MM.1S (cell line): ENCODE data around the gene MSI2.

Experiments used
- DNase-seq: peaks from one replicate; pipeline ENCODE4 v3.0.0-alpha.2; 2015
- H2AFZ ChIP-seq: fragments of 300-600 bp; sonication (generic); 2 replicates; pipeline ENCODE4 v1.6.0; 2016; ENCODE audit warnings: antibody characterized with exemption, low read length
- H3F3A ChIP-seq: fragments of 300-600 bp; sonication (generic); 2 replicates; pipeline ENCODE4 v1.6.1; 2016; ENCODE audit warnings: mild to moderate bottlenecking, antibody characterized with exemption, low read length, moderate library complexity, mixed read lengths; ENCODE audit not compliant: insufficient read depth
- H3K27ac ChIP-seq: fragments of 300-600 bp; sonication (generic); 2 replicates; pipeline ENCODE4 v1.5.1; 2016; ENCODE audit warnings: mild to moderate bottlenecking, low read length
- H3K27me3 ChIP-seq: fragments of 300-600 bp; sonication (generic); replicated peaks from 2 replicates; pipeline ENCODE4 v1.6.0; 2016; ENCODE audit warnings: low read length; ENCODE audit not compliant: insufficient read depth
- H3K36me3 ChIP-seq: fragments of 300-600 bp; sonication (generic); replicated peaks from 2 replicates; pipeline ENCODE4 v1.6.1; 2016; ENCODE audit warnings: mild to moderate bottlenecking, low read length, mixed read lengths; ENCODE audit not compliant: insufficient read depth
- H3K4me1 ChIP-seq: fragments of 300-600 bp; sonication (generic); 2 replicates; pipeline ENCODE4 v1.6.1; 2016; ENCODE audit warnings: low read length, mixed read lengths
- H3K4me2 ChIP-seq: fragments of 300-600 bp; sonication (generic); 2 replicates; pipeline ENCODE4 v1.6.0; 2016; ENCODE audit warnings: low read depth, low read length
- H3K4me3 ChIP-seq: fragments of 300-600 bp; sonication (generic); 2 replicates; pipeline ENCODE4 v1.5.1; 2016; ENCODE audit warnings: low read length, mixed read lengths
- H3K79me2 ChIP-seq: fragments of 300-600 bp; sonication (generic); 2 replicates; pipeline ENCODE4 v1.6.1; 2016; ENCODE audit warnings: mixed run types, low read length, mixed read lengths
- H3K9ac ChIP-seq: fragments of 300-600 bp; sonication (generic); 2 replicates; pipeline ENCODE4 v1.6.1; 2016; ENCODE audit warnings: low read length, mixed read lengths
- H3K9me2 ChIP-seq: fragments of 300-600 bp; sonication (generic); replicated peaks from 2 replicates; pipeline ENCODE4 v1.6.1; 2016; ENCODE audit warnings: mild to moderate bottlenecking, low read length, mixed read lengths; ENCODE audit not compliant: insufficient read depth
- H3K9me3 ChIP-seq: fragments of 300-600 bp; sonication (generic); replicated peaks from 2 replicates; pipeline ENCODE4 v1.6.1; 2016; ENCODE audit warnings: mild to moderate bottlenecking, low read length, mixed read lengths; ENCODE audit not compliant: insufficient read depth
- H4K20me1 ChIP-seq: fragments of 300-600 bp; sonication (generic); 2 replicates; pipeline ENCODE4 v1.6.1; 2016; ENCODE audit warnings: mild to moderate bottlenecking, low read length, moderate library complexity, mixed read lengths; ENCODE audit not compliant: insufficient read depth
- EZH2 ChIP-seq: fragments of 300-600 bp; sonication (generic); optimal IDR thresholded peaks from 2 replicates; pipeline ENCODE3; 2017; ENCODE audit warnings: low read depth, mild to moderate bottlenecking, antibody characterized with exemption, low read length, mixed read lengths
- EZH2phosphoT487 ChIP-seq: fragments of 300-600 bp; sonication (generic); IDR thresholded peaks from 2 replicates; pipeline ENCODE4 v1.6.1; 2018; ENCODE audit warnings: antibody characterized with exemption, low read length
- TF ChIP-seq, protein P1 (sequence below): fragments of 300-600 bp; sonication (generic); IDR thresholded peaks from 2 replicates; pipeline ENCODE4 v1.5.1; 2016; ENCODE audit warnings: antibody characterized with exemption, low read length, mixed read lengths

The MSI2 gene

DNA sequence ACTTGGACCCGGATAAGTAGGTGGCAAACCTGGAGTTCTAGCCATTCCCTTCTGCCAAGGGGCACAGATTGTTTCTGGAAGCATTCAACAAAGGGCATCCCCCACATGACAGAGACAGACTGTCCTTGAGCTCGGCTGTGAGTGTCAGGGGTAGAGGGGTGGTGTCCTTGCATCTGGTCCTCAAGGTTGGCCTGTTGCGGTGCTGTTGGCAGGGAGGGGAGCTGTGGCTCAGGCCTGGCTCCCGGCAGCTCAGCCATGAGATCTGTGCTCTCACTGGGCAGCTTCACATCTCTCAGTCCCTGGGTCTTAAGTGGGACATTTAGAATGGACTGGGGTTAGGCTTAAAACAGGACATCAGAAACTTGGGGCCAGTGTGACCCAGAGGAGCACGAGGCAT is 468.4 kb downstream of the MSI2 start:
- TF ChIP-seq, protein P1, sequence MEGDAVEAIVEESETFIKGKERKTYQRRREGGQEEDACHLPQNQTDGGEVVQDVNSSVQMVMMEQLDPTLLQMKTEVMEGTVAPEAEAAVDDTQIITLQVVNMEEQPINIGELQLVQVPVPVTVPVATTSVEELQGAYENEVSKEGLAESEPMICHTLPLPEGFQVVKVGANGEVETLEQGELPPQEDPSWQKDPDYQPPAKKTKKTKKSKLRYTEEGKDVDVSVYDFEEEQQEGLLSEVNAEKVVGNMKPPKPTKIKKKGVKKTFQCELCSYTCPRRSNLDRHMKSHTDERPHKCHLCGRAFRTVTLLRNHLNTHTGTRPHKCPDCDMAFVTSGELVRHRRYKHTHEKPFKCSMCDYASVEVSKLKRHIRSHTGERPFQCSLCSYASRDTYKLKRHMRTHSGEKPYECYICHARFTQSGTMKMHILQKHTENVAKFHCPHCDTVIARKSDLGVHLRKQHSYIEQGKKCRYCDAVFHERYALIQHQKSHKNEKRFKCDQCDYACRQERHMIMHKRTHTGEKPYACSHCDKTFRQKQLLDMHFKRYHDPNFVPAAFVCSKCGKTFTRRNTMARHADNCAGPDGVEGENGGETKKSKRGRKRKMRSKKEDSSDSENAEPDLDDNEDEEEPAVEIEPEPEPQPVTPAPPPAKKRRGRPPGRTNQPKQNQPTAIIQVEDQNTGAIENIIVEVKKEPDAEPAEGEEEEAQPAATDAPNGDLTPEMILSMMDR: no peak
- TF ChIP-seq EZH2: no peak
- no peak for TF ChIP-seq EZH2phosphoT487
- H4K20me1 ChIP-seq: no peaks in the 10 kb centered on the region
- no peaks in the 10 kb centered on the region for H3K27me3 ChIP-seq
- no peaks in the 10 kb centered on the region for H3K79me2 ChIP-seq
- H3K4me3 ChIP-seq: no peak overlapping the region
- no peaks in the 10 kb centered on the region for H3K36me3 ChIP-seq
- H3K4me1 ChIP-seq: peaks cover 22% of the 10 kb centered on the region
- no peak for DNase-seq
- no peaks in the 10 kb centered on the region for H3K9me2 ChIP-seq
- no peaks in the 10 kb centered on the region for H3K9me3 ChIP-seq
- H2AFZ ChIP-seq: no peak overlapping the region
- H3K27ac ChIP-seq: no peak overlapping the region
- H3K9ac ChIP-seq: no peak overlapping the region
- no peak overlapping the region for H3K4me2 ChIP-seq
- peaks cover 3% of the 10 kb centered on the region; the same call in 1 of the 2 replicates for H3F3A ChIP-seq

DNA sequence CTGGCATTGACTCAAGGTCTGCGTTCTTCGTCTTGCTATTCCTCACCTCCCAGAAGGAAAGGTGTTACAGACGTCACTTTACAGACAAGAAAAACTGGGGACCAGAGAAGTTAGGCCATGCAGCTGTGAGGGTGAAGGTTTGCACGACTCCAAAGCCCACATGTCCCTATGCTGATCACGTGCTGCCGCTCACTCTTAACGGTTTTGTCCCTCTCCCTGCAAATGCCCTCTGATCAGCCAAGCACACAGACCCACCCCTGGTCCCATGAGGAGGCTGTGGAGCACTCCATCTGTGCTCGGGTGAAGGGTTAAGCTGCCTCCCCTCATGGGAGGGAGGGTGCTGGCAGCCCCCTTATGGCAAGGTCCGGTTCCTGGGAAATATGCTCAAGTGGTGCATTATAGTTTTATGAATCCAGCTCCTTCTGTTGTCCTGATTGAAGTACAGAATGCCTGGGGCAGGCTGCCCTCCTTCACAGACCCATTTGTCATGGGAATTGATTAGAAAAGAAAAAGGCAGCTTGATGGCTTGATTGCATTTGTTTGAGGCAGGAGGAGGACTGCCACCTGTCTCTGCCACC is 470.0 kb downstream of the MSI2 start:
- Histone ChIP-seq H2AFZ (no peak overlapping the region), H3K9me3 (no peaks in the 10 kb centered on the region), H4K20me1 (no peaks in the 10 kb centered on the region), H3F3A (peaks cover 3% of the 10 kb centered on the region; the same call in 1 of the 2 replicates), H3K9ac (no peak overlapping the region), H3K79me2 (no peaks in the 10 kb centered on the region), H3K4me2 (no peak overlapping the region), H3K4me3 (no peak overlapping the region), H3K27me3 (no peaks in the 10 kb centered on the region), H3K9me2 (no peaks in the 10 kb centered on the region), H3K4me1 (peaks cover 22% of the 10 kb centered on the region), H3K27ac (no peak overlapping the region), H3K36me3 (no peaks in the 10 kb centered on the region)
- no peak for DNase-seq
- TF ChIP-seq EZH2: no peak
- TF ChIP-seq, protein P1: no peak
- TF ChIP-seq EZH2phosphoT487: no peak

DNA sequence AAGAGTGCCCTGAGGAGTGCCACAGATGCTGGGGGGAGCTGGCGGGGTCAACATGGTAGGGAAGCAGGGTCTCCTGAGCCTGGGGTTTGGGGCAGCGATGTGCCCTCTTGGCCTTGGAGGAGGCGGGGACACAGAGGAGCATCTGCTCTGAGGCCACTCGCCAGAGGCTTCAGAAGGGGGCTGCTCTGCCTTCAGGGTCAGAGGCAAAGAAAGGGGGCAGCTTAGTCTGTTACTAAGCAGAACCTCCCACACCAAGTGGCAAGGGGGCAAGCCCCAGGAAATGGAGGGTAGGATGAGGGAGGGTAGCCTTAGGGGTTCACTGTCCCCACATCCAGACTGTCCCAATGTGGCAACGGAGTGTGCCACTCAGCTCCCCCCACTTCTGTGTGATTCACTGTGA is 470.5 kb downstream of the MSI2 start:
- Histone ChIP-seq H3K9me3 (no peaks in the 10 kb centered on the region), H3K4me2 (no peak overlapping the region), H4K20me1 (no peaks in the 10 kb centered on the region), H3K79me2 (no peaks in the 10 kb centered on the region), H3K36me3 (no peaks in the 10 kb centered on the region), H3K4me3 (no peak overlapping the region), H3K4me1 (peaks cover 22% of the 10 kb centered on the region), H3K9ac (no peak overlapping the region), H2AFZ (no peak overlapping the region), H3K27me3 (no peaks in the 10 kb centered on the region), H3K27ac (no peak overlapping the region), H3K9me2 (no peaks in the 10 kb centered on the region), H3F3A (peaks cover 3% of the 10 kb centered on the region; the same call in 1 of the 2 replicates)
- no peak for DNase-seq
- TF ChIP-seq, protein P1: no peak
- TF ChIP-seq EZH2phosphoT487 (no peak), EZH2 (no peak)
